GM12872 (cell line): Measurements from ENCODE around the gene RNF214.

Experiments used
- CTCF ChIP-seq: IDR thresholded peaks from 3 replicates; pipeline ENCODE4 v1.5.1; 2011; ENCODE audit warnings: low read depth, mild to moderate bottlenecking, low read length, moderate library complexity; ENCODE audit not compliant: insufficient read depth

Gene RNF214

GRCh38 chr11:117315285-117316196 lies 83.1 kb downstream of the RNF214 start:
- no peak for TF ChIP-seq CTCF

- TF ChIP-seq CTCF: no peak
These were observed 83.9 kb downstream of the RNF214 start, which contains the start of gene BACE1 for GRCh38 chr11:117316197-117316961. BACE1 (minus strand) TSS chr11:117316256; CDS start chr11:117315795, 461 bp downstream.

GRCh38 chr11:117318738-117319137 lies 86.3 kb downstream of the RNF214 start:
- TF ChIP-seq CTCF: no peak

GRCh38 chr11:117319214-117319840 lies 86.9 kb downstream of the RNF214 start:
- TF ChIP-seq CTCF: no peak

GRCh38 chr11:117327567-117328374 lies 95.3 kb downstream of the RNF214 start, which contains the start of gene CEP164:
CEP164 (plus strand) TSS chr11:117327854; CDS start chr11:117338587, 10,733 bp downstream.
- no peak for TF ChIP-seq CTCF

- no peak for TF ChIP-seq CTCF
These were observed 96.0 kb downstream of the RNF214 start for GRCh38 chr11:117328375-117329010.
